ENCODE results near the gene ATP1B1.

Gene ATP1B1

GRCh38 chr1:169106095-169106920 lies at the start of gene ATP1B1:
Gene ATP1B1 (plus strand): TSS chr1:169106690. CDS start chr1:169106830, 140 bp downstream.
- in situ Hi-C loops (cut with MboI; ENCODE audit: low sequenced_read_pairs) = no loop called here

GRCh38 chr1:169059421-169059820 lies 47.1 kb upstream of the ATP1B1 start:
- in situ Hi-C loops (cut with MboI; ENCODE audit: low sequenced_read_pairs) = no loop called here

- in situ Hi-C loops (cut with MboI; ENCODE audit: low sequenced_read_pairs) = no loop called here
Observed at GRCh38 chr1:169060043-169060722, 46.3 kb upstream of the ATP1B1 start.

GRCh38 chr1:169060919-169061639 lies 45.4 kb upstream of the ATP1B1 start:
- in situ Hi-C loops (cut with MboI; ENCODE audit: low sequenced_read_pairs) = no loop called here

- in situ Hi-C loops (cut with MboI; ENCODE audit: low sequenced_read_pairs) = no loop called here
Observed at GRCh38 chr1:169062152-169062551, 44.3 kb upstream of the ATP1B1 start.

- in situ Hi-C loops (cut with MboI; ENCODE audit: low sequenced_read_pairs) = no loop called here
Observed at GRCh38 chr1:169064103-169064502, 42.4 kb upstream of the ATP1B1 start.

GRCh38 chr1:169070547-169070946 lies 35.9 kb upstream of the ATP1B1 start:
- in situ Hi-C loops (cut with MboI; ENCODE audit: low sequenced_read_pairs) = no loop called here

DNA sequence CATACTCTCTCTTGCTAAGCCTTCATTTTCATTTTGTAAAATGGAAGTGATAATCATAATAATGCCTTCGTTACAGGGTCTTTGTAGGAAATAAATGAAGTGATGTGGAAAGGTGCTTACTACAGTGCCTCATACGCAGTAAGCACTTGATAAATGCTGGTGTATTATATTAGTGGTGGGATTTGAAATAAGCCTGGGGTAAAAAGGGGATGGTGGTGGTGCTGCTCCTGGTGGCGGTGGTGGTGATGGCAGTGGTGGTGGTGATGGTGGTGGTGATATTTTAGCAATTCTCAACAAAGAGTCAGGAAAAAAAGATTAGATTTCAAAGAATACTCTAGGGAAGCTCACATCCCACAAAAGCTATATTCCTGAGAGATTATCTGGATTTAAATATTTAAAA lies 35.5 kb upstream of the ATP1B1 start:
- in situ Hi-C loops (cut with MboI; ENCODE audit: low sequenced_read_pairs) = no loop called here

DNA sequence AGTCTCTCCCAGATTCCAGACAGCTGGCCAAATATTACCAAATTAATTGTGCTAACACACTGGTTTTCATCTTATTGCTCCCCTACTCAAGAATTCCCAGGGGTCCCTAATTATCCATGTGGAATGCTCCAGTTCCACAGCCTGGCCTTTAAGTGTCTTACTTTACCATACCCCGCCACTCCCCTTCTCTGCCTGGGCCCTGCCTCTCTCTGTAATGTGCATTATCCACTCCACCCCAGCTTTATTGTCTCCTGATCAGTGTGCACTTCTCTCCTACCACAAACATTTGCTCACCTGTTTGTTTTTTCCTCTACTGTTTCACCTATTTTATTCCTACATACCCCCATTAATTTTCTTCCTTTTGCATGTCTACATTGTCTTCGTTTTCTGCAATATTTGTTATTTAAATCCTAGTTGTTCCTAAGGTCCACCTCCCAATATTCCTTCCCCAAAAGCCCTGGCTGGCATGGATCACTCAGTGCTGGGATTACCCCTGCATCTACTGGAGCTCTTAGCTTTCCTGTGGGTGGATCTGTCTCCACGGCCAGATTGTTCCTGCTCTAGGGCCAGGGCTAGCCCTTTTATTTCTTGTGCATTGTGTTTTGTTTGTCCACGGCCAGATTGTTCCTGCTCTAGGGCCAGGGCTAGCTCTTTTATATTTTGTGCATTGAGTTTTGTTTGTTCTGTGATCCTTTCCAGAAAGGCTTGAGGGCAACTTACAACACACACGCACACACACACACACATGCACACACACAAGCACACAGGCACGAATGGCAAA lies 33.4 kb upstream of the ATP1B1 start:
- in situ Hi-C loops (cut with MboI; ENCODE audit: low sequenced_read_pairs) = no loop called here

- in situ Hi-C loops (cut with MboI; ENCODE audit: low sequenced_read_pairs) = no loop called here
Observed at GRCh38 chr1:169078163-169078883, 28.2 kb upstream of the ATP1B1 start.

DNA sequence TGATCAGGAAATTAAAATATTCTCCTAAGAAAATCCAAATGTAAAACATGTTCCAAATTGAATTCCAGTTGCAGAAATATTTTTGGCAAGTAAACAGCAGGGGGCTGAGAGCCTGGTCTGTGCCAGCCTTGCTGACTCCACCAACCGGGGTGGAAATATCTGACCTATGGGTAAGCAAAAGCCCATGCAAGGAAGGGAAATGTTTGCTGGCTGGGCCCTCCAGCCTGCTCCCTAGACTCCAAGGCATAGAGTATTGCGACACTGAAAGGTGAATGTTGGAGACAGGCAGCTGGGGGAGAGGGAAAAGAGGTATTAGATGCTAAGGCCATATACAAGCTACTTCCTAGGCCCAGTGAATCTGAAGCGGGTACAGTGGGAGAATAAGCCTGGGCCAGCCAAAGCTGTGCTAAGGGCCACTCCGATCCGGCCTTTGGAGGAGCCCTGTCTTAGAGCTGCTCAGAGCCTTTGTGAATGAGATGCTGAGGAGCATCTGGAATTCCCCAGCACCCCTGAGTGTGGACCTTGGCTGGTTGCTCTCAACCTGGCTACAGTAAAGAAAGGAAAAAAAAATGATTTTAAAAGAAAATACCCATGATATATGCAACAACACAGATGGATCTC lies 24.9 kb upstream of the ATP1B1 start:
- in situ Hi-C loops (cut with MboI; ENCODE audit: low sequenced_read_pairs) = no loop called here

DNA sequence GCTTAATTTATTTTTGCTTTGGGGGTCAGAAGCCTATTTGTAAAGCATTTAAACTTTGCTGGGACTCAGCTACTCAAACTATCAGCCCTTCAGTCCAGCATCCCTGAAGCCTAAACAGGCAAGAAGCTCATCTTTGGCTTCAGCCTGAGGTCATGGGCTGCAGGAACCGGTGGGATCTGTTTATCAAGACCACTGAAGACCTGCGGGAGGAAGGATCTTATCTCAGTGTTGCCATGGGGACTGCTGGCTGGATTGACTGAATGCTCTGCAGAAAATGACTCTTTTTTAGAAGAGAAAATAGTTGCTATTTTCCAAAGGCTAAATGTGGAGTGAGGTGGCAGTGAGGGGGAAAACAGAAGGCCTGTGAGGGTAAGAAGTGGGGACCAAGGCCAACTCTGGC lies 20.6 kb upstream of the ATP1B1 start:
- in situ Hi-C loops (cut with MboI; ENCODE audit: low sequenced_read_pairs) = no loop called here

- in situ Hi-C loops (cut with MboI; ENCODE audit: low sequenced_read_pairs) = no loop called here
Observed at GRCh38 chr1:169086603-169087455, 19.7 kb upstream of the ATP1B1 start.

GRCh38 chr1:169087876-169088275 lies 18.6 kb upstream of the ATP1B1 start:
- in situ Hi-C loops (cut with MboI; ENCODE audit: low sequenced_read_pairs) = no loop called here

DNA sequence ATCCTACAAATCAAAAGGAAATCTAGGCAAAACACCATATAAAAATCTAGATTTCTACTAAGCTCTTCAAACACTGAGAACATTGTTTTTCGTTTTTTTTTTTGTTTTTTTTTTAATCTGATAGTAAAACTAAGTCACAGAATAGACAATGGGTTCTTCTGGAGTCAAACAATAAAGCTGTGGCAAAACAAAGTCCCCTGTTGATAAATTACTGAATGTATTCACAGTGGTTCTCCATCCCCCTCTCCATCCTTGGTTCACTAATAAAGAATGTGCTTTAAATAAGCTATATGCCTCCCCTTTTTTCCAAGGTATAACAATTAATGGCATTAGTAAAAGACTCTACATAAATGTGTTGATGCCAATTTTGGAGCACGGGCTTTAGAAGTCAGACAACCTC lies 16.7 kb upstream of the ATP1B1 start:
- in situ Hi-C loops (cut with MboI; ENCODE audit: low sequenced_read_pairs) = no loop called here

DNA sequence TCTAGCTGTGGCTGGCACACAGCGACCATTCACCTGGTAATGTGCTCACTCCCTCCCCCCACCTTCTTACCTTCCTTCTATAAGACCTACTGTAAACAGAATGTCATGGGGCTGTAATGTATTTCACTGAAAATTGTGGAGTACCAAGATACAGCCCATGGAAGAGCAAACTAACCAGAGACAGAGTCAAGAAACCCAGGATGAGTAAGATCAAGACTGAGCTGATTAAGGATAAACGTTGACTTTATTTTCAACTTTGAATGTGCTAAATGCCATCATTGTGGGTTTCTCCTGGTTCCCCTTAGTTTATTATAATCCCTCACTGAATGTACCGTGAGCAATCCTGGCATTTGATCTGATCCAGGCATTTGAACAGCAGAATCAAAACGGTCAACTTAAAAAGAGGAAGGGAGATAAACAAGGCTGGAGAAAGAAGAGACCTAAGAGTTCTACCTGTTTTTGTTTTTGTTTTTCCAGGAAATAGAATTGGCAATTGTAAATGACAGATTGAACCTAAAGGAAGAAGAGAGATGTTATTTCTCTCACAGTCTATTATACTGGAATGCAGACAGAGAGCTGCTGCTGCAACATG lies 16.1 kb upstream of the ATP1B1 start:
- in situ Hi-C loops (cut with MboI; ENCODE audit: low sequenced_read_pairs) = no loop called here

- in situ Hi-C loops (cut with MboI; ENCODE audit: low sequenced_read_pairs) = no loop called here
Observed at GRCh38 chr1:169090900-169091311, 15.6 kb upstream of the ATP1B1 start.

DNA sequence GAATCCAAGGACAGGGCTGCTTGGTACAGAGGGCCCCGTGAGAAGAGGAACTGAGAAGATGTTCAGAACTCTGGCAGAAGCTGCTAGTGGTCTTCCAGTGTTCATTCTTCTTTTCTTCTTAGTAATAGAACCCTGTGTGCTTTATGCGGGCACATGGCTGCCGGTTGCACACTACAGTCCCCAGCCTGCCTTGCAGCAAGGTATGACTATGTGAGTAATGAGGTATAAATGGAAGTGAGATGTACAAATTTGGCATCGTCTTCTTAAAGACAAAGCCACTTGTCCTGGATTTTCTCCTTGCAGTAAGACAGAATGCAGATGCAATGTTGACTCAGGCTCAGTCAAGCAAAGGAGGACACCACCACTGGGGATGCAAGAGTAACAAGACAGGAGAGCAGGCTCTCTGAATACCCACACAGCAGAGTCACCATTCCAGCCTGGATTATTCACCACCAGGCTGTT lies 15.0 kb upstream of the ATP1B1 start:
- in situ Hi-C loops (cut with MboI; ENCODE audit: low sequenced_read_pairs) = no loop called here

Measured in HL-60/S4 (cell line).